HCT116 (cell line): ENCODE results near the gene CEBPA. TPM values are rescaled to one million over a fixed set of nuclear protein-coding genes. Genes with fewer than 3 reads are reported as not detected.

ENCODE experiments used
- ATAC-seq: fragments of 200-7000 bp; cut with Tn5 transposase; 2 replicates; pipeline ENCODE4 v1.9.1; 2020; ENCODE audit warnings: mild to moderate bottlenecking, moderate library complexity
- BruUV-seq: library from RNA; stranded (reverse); fragments of 400-500 nt; replicated peaks from 2 replicates; lab custom pipeline; 2021; lab: Mats Ljungman, UMichigan
- CTCF ChIA-PET: fragments of 300-600 bp; sonication (Branson Sonifier 250); formaldehyde crosslinking; loops from one replicate; lab custom pipeline; 2021; ENCODE audit warnings: antibody characterized with exemption; lab: Charles Lee
- POLR2A ChIA-PET: fragments of 300-600, 350-600 bp; sonication (Branson Sonifier 250); formaldehyde crosslinking; loops from one replicate; lab custom pipeline; 2021; ENCODE audit warnings: antibody characterized with exemption; lab: Charles Lee
- RAD21 ChIA-PET, 2 experiments: fragments of 300-600 bp; sonication (Branson Sonifier 250); formaldehyde crosslinking; loops; one replicate each; lab custom pipeline; 2023; ENCODE audit warnings: low total read pairs in 2 of 2; ENCODE audit not compliant: uncharacterized antibody in 2 of 2, unreplicated experiment in 2 of 2, low non-redundant PET in 1 of 2; lab: Charles Lee
- DNase-seq: peaks from one replicate; pipeline ENCODE4 v3.0.0-alpha.2; 2010; ENCODE audit warnings: low read depth, low spot score
- H2AFZ ChIP-seq: fragments of 200-600 bp; shearing (Covaris generic), sonication (generic); 2 replicates; pipeline ENCODE4 v1.6.1; 2017; ENCODE audit warnings: low read depth, mixed run types, mixed read lengths, antibody characterized with exemption, low read length; ENCODE audit not compliant: poor library complexity, severe bottlenecking
- H3K27ac ChIP-seq: 2 replicates; pipeline ENCODE4 v1.5.1; 2012; ENCODE audit warnings: low read depth, low read length
- H3K27me3 ChIP-seq: fragments of 200-600 bp; sonication (generic); 2 replicates; pipeline ENCODE4 v1.6.1; 2016; ENCODE audit warnings: mixed run types, low read length, mixed read lengths; ENCODE audit not compliant: insufficient read depth
- H3K36me3 ChIP-seq, 2 experiments: fragments of 200-500 bp in 1 of 2; fragments of 200-600 bp in 1 of 2; sonication (Bioruptor generic) in 1 of 2; sonication (generic) in 1 of 2; 2 replicates each; pipeline versions ENCODE4 v1.5.1 to v1.6.1; 2014 to 2016; ENCODE audit warnings: low read length in 2 of 2, inconsistent platforms in 1 of 2, mixed read lengths in 1 of 2, mixed run types in 1 of 2; ENCODE audit not compliant: insufficient read depth in 2 of 2, control insufficient read depth in 1 of 2
- H3K4me1 ChIP-seq, 2 experiments: fragments of 200-600 bp in 1 of 2; sonication (generic) in 1 of 2; 2 replicates each; pipeline versions ENCODE4 v1.5.1 to v1.6.1; 2012 to 2017; ENCODE audit warnings: low read length in 2 of 2, inconsistent platforms in 1 of 2, mild to moderate bottlenecking in 1 of 2, mixed read lengths in 1 of 2, mixed run types in 1 of 2, moderate library complexity in 1 of 2; ENCODE audit not compliant: insufficient read depth in 2 of 2, control insufficient read depth in 1 of 2
- H3K4me2 ChIP-seq: fragments of 200-600 bp; sonication (generic); 2 replicates; pipeline ENCODE4 v1.6.1; 2017; ENCODE audit warnings: mixed run types, low read length, mixed read lengths
- H3K4me3 ChIP-seq, 2 experiments: fragments of 200-600 bp in 1 of 2; sonication (generic) in 1 of 2; replicated peaks in 1 of 2; 2 replicates each; pipeline ENCODE4 v1.5.1; 2011 to 2016; ENCODE audit warnings: low read length in 2 of 2, control low read depth in 1 of 2, low read depth in 1 of 2, mild to moderate bottlenecking in 1 of 2, mixed read lengths in 1 of 2, mixed run types in 1 of 2
- H3K79me2 ChIP-seq: fragments of 200-600 bp; sonication (generic); 2 replicates; pipeline ENCODE4 v1.6.1; 2017; ENCODE audit warnings: mild to moderate bottlenecking, mixed run types, low read length, moderate library complexity, mixed read lengths; ENCODE audit not compliant: insufficient read depth
- H3K9ac ChIP-seq: fragments of 200-600 bp; sonication (generic); 2 replicates; pipeline ENCODE4 v1.6.1; 2016; ENCODE audit warnings: low read length, mixed read lengths
- H3K9me2 ChIP-seq: fragments of 200-600 bp; sonication (generic), shearing (Covaris generic); 2 replicates; pipeline ENCODE4 v1.6.1; 2017; ENCODE audit warnings: mixed run types, mild to moderate bottlenecking, moderate library complexity; ENCODE audit not compliant: insufficient read depth
- H3K9me3 ChIP-seq, 2 experiments: fragments of 200-500 bp in 1 of 2; fragments of 200-600 bp in 1 of 2; sonication (Bioruptor generic) in 1 of 2; sonication (generic) in 1 of 2; 2 replicates each; pipeline ENCODE4 v1.6.1; 2014 to 2017; ENCODE audit warnings: low read length in 2 of 2, mixed read lengths in 2 of 2, inconsistent platforms in 1 of 2, low read depth in 1 of 2, mild to moderate bottlenecking in 1 of 2, mixed run types in 1 of 2, moderate library complexity in 1 of 2; ENCODE audit not compliant: control insufficient read depth in 1 of 2, insufficient read depth in 1 of 2
- H4K20me1 ChIP-seq: fragments of 200-600 bp; sonication (generic), shearing (Covaris generic); 2 replicates; pipeline ENCODE4 v1.6.1; 2017; ENCODE audit warnings: mixed run types, mild to moderate bottlenecking, moderate library complexity; ENCODE audit not compliant: insufficient read depth
- ATF3 ChIP-seq: IDR thresholded peaks from 2 replicates; pipeline ENCODE4 v1.6.1; 2012
- CEBPB ChIP-seq: IDR thresholded peaks from 2 replicates; pipeline ENCODE4 v1.6.1; 2012; ENCODE audit warnings: low read depth
- ELF1 ChIP-seq: IDR thresholded peaks from 2 replicates; pipeline ENCODE4 v1.6.1; 2012; ENCODE audit warnings: low read depth, borderline replicate concordance
- EZH2 ChIP-seq: fragments of 200-600 bp; sonication (generic); IDR thresholded peaks from 2 replicates; pipeline ENCODE4 v1.6.1; 2017; ENCODE audit warnings: antibody characterized with exemption, mixed run types
- FOSL1 ChIP-seq: IDR thresholded peaks from 2 replicates; pipeline ENCODE4 v1.6.1; 2012; ENCODE audit warnings: low read depth
- JUND ChIP-seq: IDR thresholded peaks from 2 replicates; pipeline ENCODE4 v1.6.1; 2012
- POLR2A ChIP-seq: IDR thresholded peaks from 2 replicates; pipeline ENCODE4 v1.7.0; 2011; ENCODE audit warnings: borderline replicate concordance; ENCODE audit not compliant: insufficient read depth, insufficient read length; ENCODE audit errors: extremely low read depth
- POLR2AphosphoS5 ChIP-seq: IDR thresholded peaks from 2 replicates; pipeline ENCODE4 v1.6.1; 2011; ENCODE audit warnings: mild to moderate bottlenecking, low read depth, low read length, moderate library complexity
- REST ChIP-seq: IDR thresholded peaks from 2 replicates; pipeline ENCODE4 v1.6.1; 2012; ENCODE audit warnings: low read depth
- YY1 ChIP-seq: IDR thresholded peaks from 2 replicates; pipeline ENCODE4 v1.6.1; 2011; ENCODE audit warnings: low read length, low read depth, moderate library complexity, mild to moderate bottlenecking; ENCODE audit not compliant: insufficient replicate concordance; ENCODE audit errors: extremely low read depth
- ZBTB33 ChIP-seq: IDR thresholded peaks from 2 replicates; pipeline ENCODE4 v1.6.1; 2011; ENCODE audit warnings: mild to moderate bottlenecking, low read length, moderate library complexity; ENCODE audit not compliant: insufficient replicate concordance; ENCODE audit errors: extremely low read depth
- ZNF274 ChIP-seq: fragments of 200-500 bp; sonication (Bioruptor generic); IDR thresholded peaks from 2 replicates; pipeline ENCODE4 v1.6.1; 2014; ENCODE audit warnings: mild to moderate bottlenecking, low read depth, low read length, inconsistent platforms
- intact Hi-C: fragments of 100-400 bp; cut with micrococcal nuclease; formaldehyde crosslinking; loops from 2 replicates; pipeline ENCODE4 v1.10.0; 2022
- total RNA-seq: library from RNA; stranded (reverse); gene quantifications from one replicate; pipeline ENCODE4 v1.2.1, GENCODE V29; 2021; ENCODE audit not compliant: unreplicated experiment
- TF ChIP-seq, protein P1 (sequence below): IDR thresholded peaks from 2 replicates; pipeline ENCODE4 v1.6.1; 2012

Gene CEBPA
- total RNA-seq, 1 experiment from 2014 or later, result 7.0 TPM

- TF ChIP-seq REST (no peak), ATF3 (no peak)
Measured at GRCh38 chr19:33345163-33345562, 42.8 kb upstream of the CEBPA start (continued).

GRCh38 chr19:33344573-33344925 is 42.2 kb upstream of the CEBPA start:
- H3K4me1 ChIP-seq, result peaks cover 0 to 4% of the 10 kb centered on the region in 2 experiments; a peak in 1 of 4 replicates
- intact Hi-C loops, result no loop called here
- H3K4me2 ChIP-seq, result no peak overlapping the region
- ATAC-seq (no peak), DNase-seq (no peak)
- H2AFZ ChIP-seq, result no peak overlapping the region
- ChIA-PET POLR2A (no interaction called here), RAD21 (no interaction called here), CTCF (no interaction called here)
- BruUV-seq, result no TSS peak
- H3K4me3 ChIP-seq, result no peak overlapping the region
- no peak overlapping the region for H3K9ac ChIP-seq
- H3K9me2 ChIP-seq, result no peaks in the 10 kb centered on the region
- no peaks in the 10 kb centered on the region for H3K79me2 ChIP-seq
- H3K27me3 ChIP-seq, result peaks cover 16% of the 10 kb centered on the region; the same call in 1 of the 2 replicates
- no peak for TF ChIP-seq FOSL1
- no peak for TF ChIP-seq REST
- TF ChIP-seq YY1, result no peak
- TF ChIP-seq CEBPB, result no peak
- TF ChIP-seq EZH2, result no peak
- no peak for TF ChIP-seq POLR2AphosphoS5
- no peak for TF ChIP-seq ELF1
- no peak for TF ChIP-seq ATF3
- TF ChIP-seq POLR2A, result no peak
- TF ChIP-seq, protein P1, sequence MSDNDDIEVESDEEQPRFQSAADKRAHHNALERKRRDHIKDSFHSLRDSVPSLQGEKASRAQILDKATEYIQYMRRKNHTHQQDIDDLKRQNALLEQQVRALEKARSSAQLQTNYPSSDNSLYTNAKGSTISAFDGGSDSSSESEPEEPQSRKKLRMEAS, result no peak
- TF ChIP-seq ZNF274, result no peak
- no peak for TF ChIP-seq ZBTB33
- no peak for TF ChIP-seq JUND
- no peaks in the 10 kb centered on the region for H3K9me3 ChIP-seq
- H3K36me3 ChIP-seq, result no peaks in the 10 kb centered on the region
- H3K27ac ChIP-seq, result no peak overlapping the region
- no peaks in the 10 kb centered on the region for H4K20me1 ChIP-seq
